ENCODE data around the gene GALNT13.

GRCh38 chr2:153880926-153881325 is 9.2 kb downstream of the GALNT13 start:
- TF ChIP-seq POLR2A (IDR thresholded peaks at IDR 0.05; ENCODE audit: low read length) (no peak), GATA1 (IDR thresholded peaks at IDR 0.05; ENCODE audit: low read depth, low read length) (no peak)
